Liver (tissue), 3 donors: ENCODE results near the gene GDF10.

Source experiments
- CTCF ChIP-seq: fragments of 150-350 bp; IDR thresholded peaks from 2 replicates; pipeline ENCODE4 v1.5.1; 2017; ENCODE audit warnings: improper control_type of control experiment, low read depth, low read length; ENCODE audit not compliant: missing input control
- GABPA ChIP-seq, 2 donors: IDR thresholded peaks in 1 of 2; conservative IDR thresholded peaks in 1 of 2; 2 replicates each; pipeline ENCODE4 v1.6.1; 2016; ENCODE audit warnings: antibody characterized with exemption in 2 of 2, mild to moderate bottlenecking in 1 of 2, moderate library complexity in 1 of 2
- MAX ChIP-seq: IDR thresholded peaks from 2 replicates; pipeline ENCODE4 v1.6.1; 2016; ENCODE audit warnings: antibody characterized with exemption
- RAD21 ChIP-seq, 2 donors: IDR thresholded peaks; 2 replicates each; pipeline ENCODE4 v1.6.1; 2016; ENCODE audit warnings: antibody characterized with exemption in 2 of 2, mild to moderate bottlenecking in 2 of 2
- TAF1 ChIP-seq: conservative IDR thresholded peaks from 2 replicates; pipeline ENCODE4 v1.6.1; 2016; ENCODE audit warnings: antibody characterized with exemption, mild to moderate bottlenecking
- YY1 ChIP-seq: IDR thresholded peaks from 2 replicates; pipeline ENCODE4 v1.6.1; 2016; ENCODE audit warnings: antibody characterized with exemption, mild to moderate bottlenecking
- donor health status: healthy.
- donor health status: healthy.

GRCh38 chr10:47255866-47256265 is 44.1 kb upstream of the GDF10 start:
- TF ChIP-seq MAX (no peak), GABPA (IDR thresholded peaks at IDR 0.05 in 1 of 2, conservative IDR thresholded peaks at IDR 0.05 in 1 of 2) (no peak), CTCF (no peak), YY1 (no peak), RAD21 (IDR thresholded peaks at IDR 0.05) (no peak), TAF1 (no peak)
